Heart left ventricle (tissue), 16 donors: ENCODE results near the gene NEDD1. TPM values are rescaled to one million over a fixed set of nuclear protein-coding genes. Genes with fewer than 3 reads are reported as not detected.

Experiments used
- ATAC-seq, 4 donors: fragments of 200-7000 bp; cut with Tn5 transposase; one replicate each; pipeline ENCODE4 v1.9.1; 2020 to 2022; ENCODE audit warnings: moderate library complexity in 4 of 4, mild to moderate bottlenecking in 3 of 4, moderate number of reproducible peaks in 1 of 4
- DNase-seq, 5 donors: peaks; one replicate each; pipeline ENCODE4 v3.0.0-alpha.2; 2020
- H3K27ac ChIP-seq, 12 donors: fragments of 200-600 bp; sonication (generic) in 4 of 12; one replicate each; pipeline versions ENCODE4 v1.5.0 to v1.8.0; 2016 to 2022; ENCODE audit warnings: mild to moderate bottlenecking in 2 of 12
- H3K27me3 ChIP-seq, 9 donors: fragments of 200-600 bp; sonication (generic) in 2 of 9; one replicate each; pipeline versions ENCODE4 v1.5.1 to v1.8.0; 2016 to 2022; ENCODE audit warnings: mild to moderate bottlenecking in 3 of 9
- H3K36me3 ChIP-seq, 9 donors: fragments of 200-600 bp; sonication (generic) in 2 of 9; one replicate each; pipeline versions ENCODE4 v1.5.0 to v1.8.0; 2018 to 2022; ENCODE audit warnings: mild to moderate bottlenecking in 2 of 9
- H3K4me1 ChIP-seq, 12 donors: fragments of 200-600 bp; sonication (generic) in 4 of 12; one replicate each; pipeline versions ENCODE4 v1.5.0 to v1.8.0; 2016 to 2022; ENCODE audit warnings: mild to moderate bottlenecking in 3 of 12
- H3K4me3 ChIP-seq, 12 donors: fragments of 200-600 bp; sonication (generic) in 4 of 12; one replicate each; pipeline versions ENCODE4 v1.5.0 to v1.8.0; 2017 to 2022; ENCODE audit warnings: mild to moderate bottlenecking in 9 of 12, moderate library complexity in 4 of 12
- H3K9me3 ChIP-seq, 12 donors: fragments of 200-600 bp; sonication (generic) in 4 of 12; one replicate each; pipeline versions ENCODE4 v1.5.0 to v1.8.0; 2016 to 2022; ENCODE audit warnings: mild to moderate bottlenecking in 1 of 12
- CTCF ChIP-seq, 12 donors: fragments of 200-600 bp; sonication (generic) in 4 of 12; IDR thresholded peaks; one replicate each; pipeline versions ENCODE4 v1.5.0 to v1.8.0; 2018 to 2022; ENCODE audit warnings: antibody characterized with exemption in 12 of 12, mild to moderate bottlenecking in 5 of 12
- POLR2A ChIP-seq, 2 donors: fragments of 450-650 bp; IDR thresholded peaks; one replicate each; pipeline ENCODE4 v1.6.1; 2017; ENCODE audit warnings: antibody characterized with exemption in 2 of 2, mild to moderate bottlenecking in 2 of 2, moderate library complexity in 2 of 2
- WGBS, 4 donors: extraction: QIAGEN DNeasy Blood & Tissue Kit in 2 of 4; methylation state at CpG; one replicate each; pipeline versions ENCODE4 v1.1.5 to v1.1.7; 2013 to 2018; 5-methylcytosine and 5-hydroxymethylcytosine counted together
- intact Hi-C, 10 donors: fragments of 100-400 bp; cut with DNase I; formaldehyde crosslinking; loops; one replicate each; pipeline versions ENCODE4 v1.11.1 to v1.14.2; 2022
- long read RNA-seq, 3 donors: library from polyadenylated mRNA; unstranded; transcript quantifications; one replicate each; pipeline ENCODE4 v2.0.0, GENCODE V29; 2020 to 2021
- polyA plus RNA-seq, 2 donors: library from polyadenylated mRNA; stranded (reverse); fragments of 200-250 nt; gene quantifications; one replicate each; pipeline ENCODE4 v1.2.3, GENCODE V29; 2013
- total RNA-seq, 9 donors: library from RNA; depleted of rRNA in 2 of 9; stranded (reverse); fragments of >200 nt in 2 of 9; fragmentation: NEBNext Ultra II Directional in 3 of 9; extraction: Animal tissue kit (Norgen Biotek cat#: 25700) in 3 of 9; gene quantifications; one replicate each; pipeline versions ENCODE4 v1.1.0 to v1.2.4, GENCODE V29; 2016 to 2023
- donor health status: ischemic (EF 13 %, LVEDD 7.1; RV severe dilation, severe dysfunction).
- donor health status: healthy with polysubstance abuse.
- donor health status: DM: no; HTN: yes; CAD: no.
- donor health status: DM: no; HTN: no; CAD: no.
- donor health status: ischemic (EF 25% LVEDD 6.9; RV normal size, moderate dysfunction).
- donor health status: ischemic (EF 25% LVEDD 5.7; RV mildly dilated, moderate dysfunction).
- donor health status: healthy.
- donor health status: DM: yes; HTN: yes; CAD: no.
- donor health status: ischemic (EF 35%, LVEDD 5.7; RV mildly dilated, moderate dysfunction).
- donor health status: nonischemic (EF 11% LVEDD 7.7; RV severe dilation, severe dysfunction).
- donor health status: DM: yes; HTN: yes; CAD: no.
- donor health status: PGD.
- donor health status: ischemic (EF 29% LVEDD 5.4; RV normal size, mild dysfunction).
- donor health status: nonischemic (EF 23%, LVEDD 6.1; RV moderate dilation, normal function).

The NEDD1 gene, protein sequence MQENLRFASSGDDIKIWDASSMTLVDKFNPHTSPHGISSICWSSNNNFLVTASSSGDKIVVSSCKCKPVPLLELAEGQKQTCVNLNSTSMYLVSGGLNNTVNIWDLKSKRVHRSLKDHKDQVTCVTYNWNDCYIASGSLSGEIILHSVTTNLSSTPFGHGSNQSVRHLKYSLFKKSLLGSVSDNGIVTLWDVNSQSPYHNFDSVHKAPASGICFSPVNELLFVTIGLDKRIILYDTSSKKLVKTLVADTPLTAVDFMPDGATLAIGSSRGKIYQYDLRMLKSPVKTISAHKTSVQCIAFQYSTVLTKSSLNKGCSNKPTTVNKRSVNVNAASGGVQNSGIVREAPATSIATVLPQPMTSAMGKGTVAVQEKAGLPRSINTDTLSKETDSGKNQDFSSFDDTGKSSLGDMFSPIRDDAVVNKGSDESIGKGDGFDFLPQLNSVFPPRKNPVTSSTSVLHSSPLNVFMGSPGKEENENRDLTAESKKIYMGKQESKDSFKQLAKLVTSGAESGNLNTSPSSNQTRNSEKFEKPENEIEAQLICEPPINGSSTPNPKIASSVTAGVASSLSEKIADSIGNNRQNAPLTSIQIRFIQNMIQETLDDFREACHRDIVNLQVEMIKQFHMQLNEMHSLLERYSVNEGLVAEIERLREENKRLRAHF
- total RNA-seq = 10 to 100 TPM; 11.5 to 16.4 (median 13.2) TPM
- 10 to 100 TPM in 1 of 2 donors, 1 to 10 TPM in 1; 3.3 to 10.1 TPM for polyA plus RNA-seq
- long read RNA-seq, donor 1, full-length matches to known transcripts = 19 of 37 reads
- long read RNA-seq, donor 1, partial matches to known transcripts = 4 of 37 reads
- long read RNA-seq, donor 1, other reads (novel, unspliced or antisense) = 14 of 37 reads
- long read RNA-seq, donor 2, full-length matches to known transcripts = 31 of 48 reads
- long read RNA-seq, donor 2, partial matches to known transcripts = 4 of 48 reads
- long read RNA-seq, donor 2, other reads (novel, unspliced or antisense) = 13 of 48 reads
- long read RNA-seq, donor 3, full-length matches to known transcripts = 25 of 30 reads
- long read RNA-seq, donor 3, partial matches to known transcripts = 1 of 30 reads
- long read RNA-seq, donor 3, other reads (novel, unspliced or antisense) = 4 of 30 reads

DNA sequence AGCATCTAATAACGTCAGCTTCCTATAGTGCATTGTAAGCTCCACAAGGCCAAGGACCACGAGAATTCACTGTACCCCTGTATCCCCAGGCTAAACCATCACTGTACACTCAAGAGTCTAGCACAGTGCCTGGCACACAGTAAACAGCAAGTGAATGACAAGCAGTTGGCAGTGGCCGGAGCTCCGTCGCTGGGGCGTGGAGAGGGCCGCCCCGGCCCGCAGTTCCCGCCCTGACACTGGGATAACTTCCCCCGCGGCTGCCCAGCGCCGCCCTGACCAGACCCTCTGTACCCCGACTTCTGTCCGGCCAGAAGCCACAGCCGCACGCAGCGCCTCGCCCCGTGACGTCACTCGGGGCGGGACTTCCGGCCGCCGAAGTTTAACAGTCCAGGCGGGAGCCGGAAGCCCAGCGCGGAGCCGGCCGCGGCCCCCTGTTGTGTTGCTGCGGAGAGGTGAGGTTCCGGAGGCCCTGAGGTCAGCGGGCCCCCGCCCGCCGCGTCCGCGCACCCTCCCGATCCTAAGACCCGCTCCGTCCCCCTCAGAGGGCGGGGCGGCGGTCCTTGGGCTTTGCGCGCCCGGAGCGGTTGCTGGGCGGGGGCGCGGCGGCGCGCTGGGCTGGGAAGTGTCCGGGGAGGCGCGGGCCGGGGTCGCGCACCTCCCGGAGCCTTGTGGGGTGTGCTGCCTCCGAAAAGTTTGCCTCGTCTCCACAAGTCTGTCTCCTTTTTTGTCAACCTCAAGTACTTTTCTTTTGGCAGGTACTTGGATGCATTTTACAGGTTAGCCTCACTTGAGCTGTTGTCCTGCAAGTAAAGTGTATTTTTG, at the start of gene NEDD1:
TSS of gene NEDD1 (plus strand) at position 409 of the 822 bp plus-strand sequence. CDS start 2,503 bp downstream, outside the sequence.
- Histone ChIP-seq H3K27ac (peak within 1 kb of the TSS; percentile 66 to 94 (median 82)), H3K4me3 (peak within 1 kb of the TSS; percentile 61 to 97 (median 86)), H3K4me1 (peaks cover 0 to 35% (median 9%) of the 10 kb centered on the region in 12 donors), H3K36me3 (no peaks in the 10 kb centered on the region), H3K27me3 (no peaks in the 10 kb centered on the region), H3K9me3 (no peaks in the 10 kb centered on the region)
- WGBS, 4 donors = 0 to 1% (median 0%) methylated on average over 27 to 68 of the region's 68 CpGs
- DNase-seq = peak; percentile 87 to 93 (median 89)
- intact Hi-C loops = loop anchor here in 1 of 10 donors (5.0 kb wide), 1 partner anchor 870 kb away; the partner anchor contains the start of gene LTA4H
- peak; percentile 94 to 99 (median 98) for ATAC-seq
- TF ChIP-seq CTCF (IDR thresholded peaks at IDR 0.05) (no peak), POLR2A (IDR thresholded peaks at IDR 0.05) (peak in 1 of 2 donors; percentile 80)

GRCh38 chr12:96858162-96858561, 48.9 kb upstream of the NEDD1 start:
- intact Hi-C loops = no loop called here
- H3K4me1 ChIP-seq = no peaks in the 10 kb centered on the region
- no peaks in the 10 kb centered on the region for H3K36me3 ChIP-seq
- H3K4me3 ChIP-seq = no peak overlapping the region
- no peak overlapping the region for H3K27ac ChIP-seq
- DNase-seq = no peak
- no peak for TF ChIP-seq POLR2A (IDR thresholded peaks at IDR 0.05)
- no peak for TF ChIP-seq CTCF (IDR thresholded peaks at IDR 0.05)
- H3K27me3 ChIP-seq = peaks cover 0 to 2% (median 0%) of the 10 kb centered on the region in 9 donors
- peaks cover 0 to 6% (median 0%) of the 10 kb centered on the region in 12 donors for H3K9me3 ChIP-seq
- WGBS, 4 donors = 70 to 79% (median 75%) methylated on average over 1 of the region's 1 CpG
- no peak for ATAC-seq

- peaks cover 0 to 6% (median 0%) of the 10 kb centered on the region in 12 donors for H3K9me3 ChIP-seq
- H3K27ac ChIP-seq = no peak overlapping the region
- no peaks in the 10 kb centered on the region for H3K36me3 ChIP-seq
- ATAC-seq (no peak), DNase-seq (no peak)
- H3K4me3 ChIP-seq = no peak overlapping the region
- 62 to 76% (median 64%) methylated on average over 2 of the region's 2 CpGs for WGBS, 4 donors
- TF ChIP-seq POLR2A (IDR thresholded peaks at IDR 0.05) (no peak), CTCF (IDR thresholded peaks at IDR 0.05) (no peak)
- peaks cover 0 to 2% (median 0%) of the 10 kb centered on the region in 9 donors for H3K27me3 ChIP-seq
- intact Hi-C loops = no loop called here
- no peaks in the 10 kb centered on the region for H3K4me1 ChIP-seq
Measured at GRCh38 chr12:96861656-96862055, 45.4 kb upstream of the NEDD1 start.
